C4-2B (cell line): ENCODE data around the gene LRRFIP1.

Experiments used
- CTCF ChIP-seq: fragments of 450-650 bp; conservative IDR thresholded peaks from 2 replicates; pipeline ENCODE4 v1.5.1; 2017; ENCODE audit warnings: mild to moderate bottlenecking
- ZFX ChIP-seq: fragments of 450-650 bp; IDR thresholded peaks from 2 replicates; pipeline ENCODE4 v1.6.1; 2017

GRCh38 chr2:237739101-237739500 is 111.7 kb downstream of the LRRFIP1 start:
- TF ChIP-seq CTCF: no peak
- TF ChIP-seq ZFX: no peak
